GM18499 (cell line): ENCODE results near the gene ARTN.

Experiments used
- ATAC-seq: cut with Tn5 transposase; IDR thresholded peaks from one replicate; pipeline ENCODE4 v1.9.1; 2021; ENCODE audit warnings: moderate number of reproducible peaks; ENCODE audit not compliant: insufficient read depth, unreplicated experiment

Gene ARTN

GRCh38 chr1:43946236-43947060, 12.8 kb downstream of the ARTN start, which contains the start of gene IPO13:
TSS of gene IPO13 (plus strand) at chr1:43946950. CDS start at chr1:43947601, 651 bp downstream.
- peak; percentile 70 for ATAC-seq

GRCh38 chr1:43947061-43947873, 13.7 kb downstream of the ARTN start:
- no peak for ATAC-seq

GRCh38 chr1:43947874-43948437, 14.4 kb downstream of the ARTN start:
- ATAC-seq, result no peak

GRCh38 chr1:43949678-43950077, 16.1 kb downstream of the ARTN start:
- ATAC-seq, result no peak

- ATAC-seq, result no peak
Observed at GRCh38 chr1:43951021-43951985, 17.7 kb downstream of the ARTN start.

- no peak for ATAC-seq
Observed at GRCh38 chr1:43952731-43953346, 19.2 kb downstream of the ARTN start.

GRCh38 chr1:43953361-43953760, 19.8 kb downstream of the ARTN start:
- ATAC-seq, result no peak

GRCh38 chr1:43954036-43954435, 20.4 kb downstream of the ARTN start:
- ATAC-seq, result no peak

GRCh38 chr1:43956234-43956633, 22.6 kb downstream of the ARTN start:
- no peak for ATAC-seq

- ATAC-seq, result no peak
Observed at GRCh38 chr1:43957407-43958040, 23.9 kb downstream of the ARTN start.

GRCh38 chr1:43958351-43959255, 25.0 kb downstream of the ARTN start:
- no peak for ATAC-seq

- ATAC-seq, result no peak
Observed at GRCh38 chr1:43960798-43961197, 27.2 kb downstream of the ARTN start.

- ATAC-seq, result no peak
Observed at GRCh38 chr1:43961692-43962091, 28.1 kb downstream of the ARTN start.

- ATAC-seq, result no peak
Observed at GRCh38 chr1:43962324-43962723, 28.7 kb downstream of the ARTN start.

GRCh38 chr1:43963006-43963405, 29.4 kb downstream of the ARTN start:
- ATAC-seq, result no peak

- ATAC-seq, result no peak
Observed at GRCh38 chr1:43963890-43964289, 30.3 kb downstream of the ARTN start.

- no peak for ATAC-seq
Observed at GRCh38 chr1:43965316-43965715, 31.7 kb downstream of the ARTN start.

- no peak for ATAC-seq
Observed at GRCh38 chr1:43968348-43968948, 34.8 kb downstream of the ARTN start.
